ENCODE results near the gene RAD51AP1.

GRCh38 chr12:4530160-4530559 lies 8.5 kb upstream of the RAD51AP1 start:
- TF ChIP-seq TAF1 (IDR thresholded peaks at IDR 0.05; ENCODE audit: low read depth, low read length) (no peak), POLR2A (IDR thresholded peaks at IDR 0.05; ENCODE audit: low read depth, low read length) (no peak), POLR2AphosphoS5 (IDR thresholded peaks at IDR 0.05; ENCODE audit: low read depth, low read length) (no peak), POU2F2 (IDR thresholded peaks at IDR 0.05; ENCODE audit: low read depth, low read length) (no peak)
